Activated CD4-positive, alpha-beta T cell treated with anti-CD3 and anti-CD28 coated beads, Interleukin-2, amount 50 U/mL, for 48 hours (primary cell): ENCODE results near the gene ARPC1A.
A peak's percentile ranks its signal among the peaks of the same experiment; 100 is the strongest.
"Not testable (repeated sequence)": the region's sequence is repeated elsewhere in the genome, so short reads cannot be mapped to it uniquely, and the experiment has no call there.

ENCODE experiments used
- DNase-seq, 2 experiments: peaks; one replicate each; pipeline ENCODE4 v3.0.0-alpha.2; 2020

The ARPC1A gene

DNA sequence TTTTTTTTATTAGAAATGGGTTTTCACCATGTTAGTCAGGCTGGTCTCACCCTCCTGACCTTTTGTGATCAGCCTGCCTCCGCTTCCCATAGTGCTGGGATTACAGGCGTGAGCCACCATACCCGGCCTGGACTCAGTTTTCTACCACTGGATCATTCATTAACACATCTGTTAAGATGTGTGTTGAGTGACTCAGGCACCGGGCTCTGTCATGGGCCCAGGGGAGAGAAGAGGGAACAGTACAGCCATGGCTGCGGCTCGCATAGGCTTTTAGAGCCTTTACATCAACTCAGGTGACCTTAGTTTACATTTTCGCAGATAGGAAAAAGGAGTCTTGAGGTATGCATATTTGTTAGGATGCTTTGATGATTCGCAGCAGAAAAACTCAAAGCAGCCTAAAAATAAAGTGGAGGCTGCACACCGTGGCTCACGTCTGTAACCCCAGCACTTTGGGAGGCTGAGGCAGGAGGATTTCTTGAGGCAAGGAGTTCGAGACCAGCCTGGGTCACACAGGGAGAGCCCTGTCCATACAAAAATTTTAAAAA lies 45.8 kb downstream of the ARPC1A start:
- no peak for DNase-seq

DNA sequence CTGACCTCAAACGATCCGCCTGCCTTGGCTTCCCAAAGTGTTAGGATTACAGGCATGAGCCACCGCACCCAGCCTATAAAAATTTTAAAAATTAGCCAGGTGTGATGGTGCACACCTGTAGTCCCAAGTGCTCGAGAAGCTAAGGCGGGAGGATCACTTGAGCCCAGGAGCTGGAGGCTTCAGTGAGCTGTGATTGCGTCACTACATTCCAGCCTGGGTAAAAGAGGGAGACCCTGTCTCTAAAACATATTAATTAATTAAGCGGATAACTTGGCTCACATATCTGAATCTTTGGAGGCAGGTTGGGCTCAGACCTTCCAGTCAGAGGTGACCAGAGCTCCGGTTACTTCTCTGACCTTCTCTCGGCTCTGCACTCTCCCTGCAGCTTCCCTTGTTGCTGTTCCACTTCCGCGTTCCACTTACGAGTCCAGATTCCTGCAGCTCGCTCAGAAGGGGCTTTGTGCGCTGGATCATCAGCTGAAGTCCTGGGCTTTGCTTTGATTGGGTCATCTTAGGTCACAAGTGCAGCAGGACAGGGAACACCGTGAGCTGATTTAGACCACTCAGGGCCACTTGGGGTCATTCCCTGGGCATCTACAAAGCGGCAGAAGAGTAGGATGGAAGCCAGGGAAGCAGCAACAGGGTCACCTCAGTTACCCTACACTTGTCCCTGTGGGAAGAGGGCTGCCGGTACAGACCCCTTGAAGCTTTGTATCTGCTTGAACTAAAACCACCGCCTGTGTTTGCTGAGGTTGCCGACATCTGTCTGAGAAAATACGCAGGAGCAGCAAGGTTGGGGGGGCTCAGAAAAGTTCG lies 46.8 kb downstream of the ARPC1A start:
- no peak for DNase-seq

DNA sequence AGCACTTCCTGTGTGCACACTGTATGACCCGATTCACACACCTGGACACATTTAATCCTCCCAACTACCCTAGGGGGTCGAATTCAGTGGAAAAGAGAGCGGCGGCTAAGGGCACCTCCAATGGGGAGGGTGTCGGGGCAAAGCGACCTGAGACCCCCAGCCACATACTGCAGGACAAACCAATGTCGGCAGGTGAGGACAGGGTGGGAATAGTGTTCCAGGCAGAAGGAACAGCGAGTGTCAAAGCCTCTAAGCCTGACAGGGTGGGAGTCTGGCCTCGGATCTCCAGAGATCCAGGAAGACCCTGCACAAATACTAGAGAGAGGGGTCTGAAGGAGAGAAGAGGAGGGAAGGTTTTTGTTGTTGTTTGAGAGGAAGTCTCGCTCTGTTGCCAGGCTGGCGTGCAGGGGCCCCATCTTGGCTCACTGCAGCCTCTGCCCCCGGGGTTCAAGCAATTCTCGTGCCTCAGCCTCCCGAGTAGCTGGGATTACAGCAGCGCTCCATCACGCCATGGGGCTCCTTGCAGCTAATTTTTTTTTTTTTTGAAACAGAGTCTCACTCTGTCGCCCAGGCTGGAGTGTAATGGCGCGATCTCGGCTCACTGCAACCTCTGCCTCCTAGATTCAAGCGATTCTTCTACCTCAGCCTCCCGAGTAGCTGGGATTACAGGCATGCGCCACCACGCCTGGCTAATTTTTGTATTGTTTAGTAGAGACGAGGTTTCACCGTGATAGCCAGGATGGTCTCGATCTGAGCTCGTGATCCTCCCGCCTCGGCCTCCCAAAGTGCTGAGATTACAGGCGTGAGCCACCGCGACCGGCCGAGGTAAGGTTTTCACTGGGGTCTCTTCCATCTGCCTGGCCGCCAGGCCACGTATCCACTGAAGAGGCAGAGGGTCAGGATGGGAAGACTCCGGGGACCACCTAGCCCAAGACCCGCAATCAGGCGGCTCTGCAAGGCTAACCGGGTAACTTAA lies 47.7 kb downstream of the ARPC1A start:
- DNase-seq: no peak

DNA sequence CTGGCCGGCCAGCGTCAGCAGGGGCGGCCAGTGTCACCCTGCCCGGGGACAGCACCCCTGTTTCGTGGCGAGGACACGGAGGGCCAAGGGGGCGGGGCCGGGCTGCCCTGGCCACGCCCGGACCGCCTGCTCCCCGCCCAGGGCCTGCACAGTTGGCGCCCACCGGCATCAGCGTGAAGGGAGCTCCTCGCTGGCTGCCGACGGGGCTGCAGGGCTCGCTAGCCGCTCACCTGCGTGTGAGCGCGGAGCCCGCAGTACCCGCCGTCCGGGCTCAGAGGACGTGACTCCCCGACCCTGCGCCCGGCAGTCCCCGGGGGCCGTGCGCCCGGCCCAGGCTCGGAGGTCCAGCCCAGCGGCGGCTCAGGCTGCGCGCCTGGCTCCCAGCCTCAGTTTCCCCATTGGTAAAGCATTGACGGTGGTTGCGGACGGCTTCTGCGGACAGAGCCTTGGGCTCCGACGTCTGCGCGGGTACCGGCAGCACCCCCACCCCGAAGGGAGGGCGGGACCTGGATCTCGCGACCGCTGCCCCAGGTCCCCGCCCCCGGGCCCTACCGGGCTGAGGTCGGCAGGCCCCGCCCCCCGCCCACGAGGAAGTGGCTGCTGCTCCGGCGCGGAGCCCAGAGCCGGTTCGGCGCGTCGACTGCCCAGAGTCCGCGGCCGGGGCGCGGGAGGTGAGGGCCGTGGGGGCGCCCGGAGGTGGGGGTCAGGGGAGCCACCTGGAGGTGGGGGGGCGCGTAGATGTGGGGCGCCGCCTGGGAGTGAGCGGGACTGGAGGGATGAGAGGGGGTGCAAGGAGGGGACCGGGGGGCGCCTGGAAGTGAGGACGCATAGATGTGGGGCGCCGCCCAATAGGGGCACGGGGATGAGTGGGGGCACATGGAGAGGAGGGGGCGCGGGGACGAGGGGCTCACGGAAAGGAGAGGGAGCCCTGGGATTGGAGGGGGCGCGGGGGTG lies 48.7 kb downstream of the ARPC1A start, which contains the start of gene ARPC1B:
Gene ARPC1B, plus strand, starts transcription at position 620 of the 954 bp plus-strand sequence. CDS start 10,985 bp downstream, outside the sequence.
- DNase-seq: peak; percentile 89

DNA sequence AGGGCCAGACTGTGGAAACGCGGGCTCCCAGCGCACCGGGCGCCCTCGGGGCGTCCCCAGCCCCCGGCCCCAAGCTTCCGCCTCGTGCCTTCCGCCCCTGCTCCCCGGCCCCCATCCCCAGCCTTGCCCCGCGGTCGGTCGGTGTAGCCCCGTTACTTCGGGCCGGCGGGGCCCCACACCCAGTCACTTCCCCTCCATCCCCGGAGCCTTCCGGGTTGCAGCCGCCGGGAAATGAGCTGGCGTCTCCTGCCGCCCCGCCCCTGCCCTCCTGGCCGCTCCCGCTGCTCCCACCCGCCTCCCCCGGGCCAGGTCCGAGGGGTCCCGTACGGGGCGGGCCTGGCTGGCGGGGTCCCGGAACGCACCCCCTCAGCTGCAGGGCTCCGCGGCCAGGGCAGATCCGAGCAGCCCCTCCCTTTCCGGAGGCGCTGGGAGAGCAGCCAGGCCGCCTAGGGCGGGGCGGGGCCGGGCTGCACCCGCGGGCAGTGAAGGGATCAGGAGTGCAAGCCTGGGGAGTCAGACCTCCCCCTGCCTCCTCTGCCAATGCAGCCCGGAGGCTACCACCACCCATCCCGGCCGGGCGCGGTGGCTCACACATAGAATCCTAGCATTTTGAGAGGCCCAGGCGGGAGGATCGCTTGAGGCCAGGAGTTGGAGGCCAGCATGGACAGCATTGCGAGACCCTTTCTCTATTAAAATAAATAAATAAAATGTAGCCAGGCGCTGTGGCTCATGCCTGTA lies 49.5 kb downstream of the ARPC1A start:
- DNase-seq: peak; percentile 71 to 76

DNA sequence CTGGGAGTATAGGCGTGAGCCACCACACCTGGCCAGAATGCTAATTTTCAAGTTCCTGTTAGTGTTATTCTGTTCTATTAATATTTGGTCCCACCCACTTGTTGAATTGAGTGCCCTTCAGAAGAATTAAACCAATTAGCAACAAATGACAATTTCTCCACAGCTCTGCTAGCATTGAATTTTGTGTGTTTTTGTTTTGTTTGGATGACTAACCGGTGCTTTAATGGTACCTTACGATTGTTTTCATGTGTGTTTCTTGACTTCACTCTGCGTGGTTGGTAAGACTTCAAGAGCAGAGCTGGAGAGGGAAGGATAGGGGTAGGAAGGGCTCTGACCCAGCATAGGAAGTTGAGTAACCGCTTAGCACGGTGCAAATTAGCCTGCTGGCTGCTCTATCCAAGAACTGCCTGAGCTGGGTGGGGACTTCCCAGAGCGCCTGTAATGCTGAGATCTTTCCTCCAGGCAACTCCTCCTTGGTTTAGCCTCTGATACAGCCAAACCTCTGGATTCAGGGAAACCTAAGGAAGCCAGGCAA lies 53.4 kb downstream of the ARPC1A start:
- peak; percentile 55 to 67 for DNase-seq

DNA sequence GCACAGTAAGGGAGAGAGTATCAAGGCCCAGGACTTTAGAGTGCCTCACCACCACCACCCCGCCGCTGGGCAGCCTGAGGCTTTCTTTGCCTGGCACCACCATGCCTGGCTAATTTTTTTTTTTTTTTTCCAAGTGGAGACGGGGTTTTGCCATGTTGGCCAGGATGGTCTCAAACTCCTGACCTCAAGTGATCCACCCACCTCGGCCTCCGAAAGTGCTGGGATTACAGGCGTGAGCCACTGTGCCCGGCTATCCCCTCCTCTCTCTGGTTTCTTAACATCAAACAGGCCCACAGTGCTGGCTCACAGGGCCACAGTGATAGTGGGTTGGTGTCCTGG lies 54.0 kb downstream of the ARPC1A start:
- DNase-seq: not testable (repeated sequence)

DNA sequence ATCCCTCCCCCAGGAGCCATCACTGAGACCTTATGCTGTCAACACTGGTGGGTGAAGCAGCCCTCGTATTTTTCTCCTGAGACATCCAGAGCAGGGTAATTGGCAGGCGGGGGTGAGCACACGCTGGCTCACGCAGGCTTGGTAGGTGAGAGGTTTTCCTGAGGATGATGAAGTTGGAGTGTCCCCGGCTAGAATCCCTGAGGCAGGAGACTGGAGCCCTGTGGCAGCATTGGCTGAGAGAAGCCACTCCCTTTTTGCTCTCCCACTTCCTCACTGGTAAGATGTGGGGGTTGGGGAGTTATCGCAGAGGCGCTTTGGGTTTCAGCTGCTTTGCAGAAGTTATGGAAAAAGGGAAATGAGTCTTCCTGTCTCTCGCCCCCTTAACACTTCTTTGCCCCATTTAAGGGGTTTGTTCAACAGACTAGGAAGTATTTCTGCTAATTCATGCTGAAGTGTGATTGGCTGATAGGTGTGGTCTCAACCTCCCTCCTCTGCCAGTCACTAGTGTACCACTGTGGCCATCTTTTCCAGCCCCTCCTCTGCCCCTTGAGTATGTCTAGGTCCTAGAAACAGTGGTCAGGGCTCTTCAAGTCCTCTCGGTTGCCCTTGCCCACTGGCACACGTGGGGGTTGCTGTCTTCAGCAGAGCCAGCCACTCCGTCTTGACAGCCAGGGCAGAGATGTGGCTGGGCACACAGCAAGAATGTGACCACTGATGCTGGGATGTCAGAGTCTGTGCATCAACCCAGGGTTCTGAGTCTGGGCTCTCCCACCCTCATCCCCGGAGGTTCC lies 54.5 kb downstream of the ARPC1A start:
- peak; percentile 60 to 70 for DNase-seq

DNA sequence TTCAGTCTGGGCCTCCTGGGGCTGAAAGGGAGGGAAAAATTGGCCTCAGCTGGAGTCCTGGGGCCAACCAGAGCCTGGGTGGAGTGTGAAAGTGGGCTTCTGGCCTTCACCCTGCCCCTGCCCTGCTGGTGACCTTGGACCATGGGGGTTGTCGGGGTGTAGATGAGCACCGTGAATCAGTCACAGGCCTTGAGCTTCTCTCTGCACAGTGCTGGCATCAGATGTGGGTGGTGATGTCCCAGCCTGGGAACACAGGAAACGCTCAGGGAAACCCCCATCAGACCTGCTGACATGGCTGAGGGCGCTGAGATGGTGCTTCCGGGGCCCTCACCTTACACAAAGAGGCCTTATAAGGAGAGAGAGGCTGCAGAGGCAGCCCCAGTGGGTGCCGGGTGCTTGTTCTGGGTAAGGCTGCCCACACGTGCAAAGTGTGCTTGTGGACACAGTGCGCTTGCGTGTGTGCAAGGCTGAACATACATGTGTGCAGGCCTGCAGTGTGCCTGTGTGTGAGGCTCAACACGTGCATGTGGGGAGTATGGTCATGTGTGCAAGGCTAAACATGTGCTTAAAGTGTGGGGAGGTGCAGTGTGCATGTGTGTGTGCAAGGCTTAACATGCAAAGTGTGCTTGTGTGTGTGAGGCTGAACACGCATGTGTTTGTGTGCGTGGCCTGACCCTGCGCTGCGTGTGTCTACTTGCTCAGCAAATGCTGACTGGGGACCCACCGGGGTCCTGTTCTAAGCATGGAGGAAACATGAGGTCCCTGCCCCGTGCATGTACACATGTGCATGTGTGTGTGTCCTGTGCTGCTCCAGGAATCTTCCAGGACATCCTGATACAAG lies 55.3 kb downstream of the ARPC1A start:
- DNase-seq: peak; percentile 88 to 91

DNA sequence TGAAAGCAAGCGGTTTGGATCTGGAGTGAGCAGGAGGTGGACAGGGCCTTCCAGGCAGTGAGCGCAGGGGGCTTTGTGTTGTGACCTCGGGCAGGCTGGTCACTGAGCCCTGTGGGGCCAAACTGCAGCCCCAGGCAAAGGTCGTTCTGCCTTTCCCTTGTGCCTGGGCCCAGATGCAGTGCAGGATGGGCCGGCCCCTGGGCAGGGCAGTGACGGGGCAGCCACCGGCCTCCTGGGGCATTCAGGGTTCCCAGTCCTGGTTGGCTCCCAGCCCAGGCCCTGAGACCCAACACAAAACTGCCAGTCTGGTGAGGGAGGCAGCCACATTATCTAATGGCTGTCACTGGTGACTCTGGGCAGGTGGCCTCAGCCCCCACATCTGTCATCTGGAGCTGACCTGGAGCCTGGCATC lies 56.0 kb downstream of the ARPC1A start:
- no peak for DNase-seq

DNA sequence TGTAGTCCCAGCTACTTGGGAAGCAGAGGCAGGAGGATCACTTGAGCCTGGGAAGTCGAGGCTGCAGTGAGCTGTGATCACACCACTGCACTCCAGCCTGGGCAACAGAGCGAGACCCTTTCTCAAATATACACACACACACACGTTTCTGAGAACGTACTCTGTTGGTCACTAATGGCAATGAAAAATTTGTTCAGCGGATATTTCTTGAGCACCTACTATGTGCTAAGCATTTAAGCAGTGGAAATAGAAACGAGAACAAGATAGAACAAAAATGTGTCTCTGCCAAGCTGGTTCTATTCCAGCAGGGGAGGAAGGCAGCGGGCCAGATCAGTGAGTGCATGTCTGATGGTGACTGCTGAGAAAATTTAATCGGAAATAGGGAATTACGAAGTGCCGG lies 57.5 kb downstream of the ARPC1A start:
- DNase-seq: no peak

DNA sequence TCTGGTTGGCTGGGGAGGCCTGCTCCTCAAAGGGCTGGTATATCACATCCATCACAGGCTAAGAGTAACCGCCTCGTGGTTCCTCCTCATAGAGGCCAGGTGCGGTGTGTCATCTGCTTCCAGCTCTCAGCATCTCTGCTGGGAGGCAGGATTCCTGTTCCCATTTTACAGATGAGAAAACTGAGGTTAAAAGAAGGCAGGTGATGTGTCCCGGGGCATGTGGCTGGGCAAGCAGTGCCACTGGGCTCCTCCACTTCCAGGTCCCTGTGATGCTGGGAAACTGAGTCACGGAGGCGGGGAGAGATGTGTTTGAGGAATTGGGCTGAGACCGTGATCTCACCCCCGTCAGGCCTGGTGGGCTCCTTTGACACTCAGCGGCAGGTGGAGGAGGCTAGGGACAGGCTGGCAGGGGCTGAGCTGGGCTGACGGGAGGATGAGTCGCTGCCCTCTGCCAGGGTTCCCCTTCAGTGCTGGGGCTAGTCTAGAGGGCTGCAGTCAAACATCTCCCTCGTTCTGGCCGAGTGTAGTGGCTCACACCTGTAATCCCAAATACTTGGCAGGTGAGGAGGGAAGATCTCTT lies 58.2 kb downstream of the ARPC1A start:
- DNase-seq: no peak

DNA sequence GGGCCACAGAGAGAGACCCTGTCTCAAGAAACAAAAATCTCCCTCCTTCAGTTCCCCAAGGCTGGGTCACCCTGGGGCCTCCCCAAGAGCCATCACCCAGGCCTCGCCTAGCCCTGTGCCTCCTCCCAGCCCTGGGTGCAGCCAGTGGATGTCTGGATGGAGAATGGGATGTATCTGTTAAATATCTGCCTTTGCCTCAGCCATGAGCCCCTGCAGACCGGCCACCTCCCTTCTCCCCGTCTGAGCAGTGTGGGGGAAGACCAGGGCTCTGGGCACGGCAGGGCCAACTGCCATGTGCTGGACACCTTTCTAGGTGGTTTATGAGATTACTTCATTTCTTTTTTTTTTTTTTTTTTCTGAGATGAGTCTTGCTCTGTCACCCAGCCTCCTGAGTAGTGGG lies 58.8 kb downstream of the ARPC1A start:
- DNase-seq: no peak

DNA sequence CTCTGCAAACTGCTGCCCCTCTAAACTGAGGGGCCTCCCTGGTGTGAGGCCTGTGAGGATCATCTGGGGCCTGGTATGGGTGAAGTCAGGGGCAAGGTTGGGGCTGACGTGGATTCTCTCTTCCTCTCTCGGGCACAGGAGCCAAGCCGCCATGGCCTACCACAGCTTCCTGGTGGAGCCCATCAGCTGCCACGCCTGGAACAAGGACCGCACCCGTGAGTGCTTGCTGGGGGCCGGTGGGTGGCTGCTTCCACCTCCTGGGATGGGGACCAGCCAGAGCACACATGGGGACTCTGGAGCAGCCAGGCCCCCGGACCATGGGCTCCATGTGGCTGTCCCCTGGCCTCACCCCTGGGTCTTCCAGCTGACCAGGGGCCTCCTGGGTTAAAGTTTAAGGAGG lies 59.9 kb downstream of the ARPC1A start:
- DNase-seq: no peak

DNA sequence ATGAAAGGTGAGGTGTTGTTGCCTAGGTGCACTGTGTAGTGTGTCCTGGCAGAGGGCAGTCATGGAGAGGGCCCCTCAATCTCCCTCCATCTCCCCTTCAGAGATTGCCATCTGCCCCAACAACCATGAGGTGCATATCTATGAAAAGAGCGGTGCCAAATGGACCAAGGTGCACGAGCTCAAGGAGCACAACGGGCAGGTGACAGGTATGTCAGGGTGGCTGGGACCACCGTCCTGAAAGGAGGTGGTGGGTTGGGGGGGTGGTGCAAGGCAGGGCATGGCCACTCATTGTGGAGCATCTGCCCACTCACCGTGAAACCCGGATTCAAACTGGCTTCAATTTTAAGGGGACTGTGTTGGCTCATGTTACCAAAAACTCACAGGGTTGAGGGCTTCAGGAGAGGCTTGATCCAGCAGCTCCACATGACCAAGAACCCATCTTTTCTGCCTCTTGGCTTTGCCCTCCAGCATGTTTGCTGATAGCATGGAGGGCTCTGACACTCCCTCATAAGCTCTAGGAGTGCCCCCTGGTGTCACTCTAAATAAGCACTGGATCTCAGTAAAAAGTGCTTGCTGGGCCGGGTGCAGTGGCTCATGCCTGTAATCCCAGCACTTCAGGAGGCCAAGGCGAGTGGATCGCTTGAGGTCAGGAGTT lies 61.0 kb downstream of the ARPC1A start:
- DNase-seq: no peak

DNA sequence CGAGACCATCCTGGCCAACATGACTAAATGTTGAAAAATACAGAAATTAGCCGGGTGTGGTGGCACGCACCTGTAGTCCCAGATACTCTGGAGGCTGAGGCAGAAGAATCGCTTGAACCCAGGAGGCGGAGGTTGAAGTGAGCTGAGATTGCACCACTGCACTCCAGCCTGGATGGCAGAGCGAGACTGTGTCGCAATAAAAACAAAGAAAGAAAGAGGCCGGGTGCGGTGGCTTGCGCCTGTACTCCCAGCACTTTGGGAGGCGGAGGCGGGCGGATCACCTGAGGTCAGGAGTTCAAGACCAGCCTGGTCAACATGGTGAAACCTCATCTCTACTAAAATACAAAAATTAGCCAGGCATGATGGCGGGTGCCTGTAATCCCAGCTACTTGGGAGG lies 61.5 kb downstream of the ARPC1A start:
- DNase-seq: not testable (repeated sequence)

DNA sequence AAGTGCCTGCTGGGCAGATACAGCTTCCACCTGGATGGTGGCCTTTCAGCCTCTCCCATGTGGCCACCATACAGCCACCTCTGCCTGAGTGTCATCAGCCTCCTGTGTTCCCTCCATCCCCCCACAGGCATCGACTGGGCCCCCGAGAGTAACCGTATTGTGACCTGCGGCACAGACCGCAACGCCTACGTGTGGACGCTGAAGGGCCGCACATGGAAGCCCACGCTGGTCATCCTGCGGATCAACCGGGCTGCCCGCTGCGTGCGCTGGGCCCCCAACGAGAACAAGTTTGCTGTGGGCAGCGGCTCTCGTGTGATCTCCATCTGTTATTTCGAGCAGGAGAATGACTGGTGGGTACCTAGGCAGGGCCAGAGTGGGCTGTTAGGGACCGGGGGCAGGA lies 62.2 kb downstream of the ARPC1A start:
- DNase-seq: no peak

DNA sequence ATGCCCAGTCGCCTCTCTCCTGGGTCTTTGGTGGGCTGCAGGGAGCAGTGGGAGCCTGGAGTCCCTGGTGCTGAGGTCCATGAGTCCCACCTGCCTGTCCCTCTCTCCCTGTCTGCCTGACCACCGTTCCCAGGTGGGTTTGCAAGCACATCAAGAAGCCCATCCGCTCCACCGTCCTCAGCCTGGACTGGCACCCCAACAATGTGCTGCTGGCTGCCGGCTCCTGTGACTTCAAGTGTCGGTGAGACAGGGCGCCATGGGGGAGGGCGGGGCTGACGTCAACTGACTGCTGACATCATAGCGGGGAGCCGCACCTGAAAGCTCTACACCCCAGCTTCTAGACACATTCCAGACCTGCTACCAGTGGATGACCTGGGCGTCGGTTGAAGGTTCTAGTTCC lies 64.1 kb downstream of the ARPC1A start:
- no peak for DNase-seq
